Measurements from ENCODE around the gene HYAL3.

Gene HYAL3

DNA sequence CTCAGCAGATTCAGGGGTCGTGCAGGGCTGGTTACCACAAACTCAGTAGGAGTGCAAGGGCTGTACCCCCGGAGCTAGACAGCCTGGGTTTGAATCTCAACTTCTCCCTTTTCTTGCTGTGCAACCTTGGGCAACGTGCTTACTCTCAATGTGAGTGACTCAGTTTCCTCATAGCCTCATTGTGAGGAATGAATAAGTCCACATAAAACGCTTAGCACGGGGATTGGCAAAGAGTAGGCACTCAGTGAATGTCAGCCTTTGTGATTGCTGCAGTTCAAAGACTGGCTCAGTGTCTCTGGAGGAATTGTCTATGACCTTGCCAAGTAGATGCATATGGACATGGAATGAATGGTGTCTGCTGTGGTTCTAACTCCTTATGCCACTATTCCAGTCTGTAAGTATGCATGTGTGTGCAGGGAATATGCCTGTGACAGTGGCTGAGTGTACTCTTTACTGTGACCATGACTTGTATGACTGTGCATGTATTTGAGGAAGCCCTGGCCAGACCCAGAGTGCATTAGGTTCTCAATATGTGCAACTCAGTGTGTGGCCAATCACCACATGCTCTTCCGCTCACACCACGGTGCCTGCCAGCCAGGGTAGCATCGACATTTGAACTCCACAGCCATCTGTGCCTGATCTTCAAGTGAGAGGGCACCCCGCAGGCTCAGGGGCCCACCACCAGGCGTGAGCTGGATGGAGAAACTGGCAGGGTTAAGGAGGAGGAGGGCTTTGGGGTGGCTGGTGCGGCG, 900 bp upstream of the HYAL3 start:
- no peak for TF ChIP-seq CTCF (IDR thresholded peaks at IDR 0.05; ENCODE audit: control insufficient read depth, extremely low read depth, insufficient read depth)
- peak overlapping the region; percentile 55 for H3K4me3 ChIP-seq (ENCODE audit: low read depth, low read length)
- no peak for DNase-seq (ENCODE audit: low read depth)

DNA sequence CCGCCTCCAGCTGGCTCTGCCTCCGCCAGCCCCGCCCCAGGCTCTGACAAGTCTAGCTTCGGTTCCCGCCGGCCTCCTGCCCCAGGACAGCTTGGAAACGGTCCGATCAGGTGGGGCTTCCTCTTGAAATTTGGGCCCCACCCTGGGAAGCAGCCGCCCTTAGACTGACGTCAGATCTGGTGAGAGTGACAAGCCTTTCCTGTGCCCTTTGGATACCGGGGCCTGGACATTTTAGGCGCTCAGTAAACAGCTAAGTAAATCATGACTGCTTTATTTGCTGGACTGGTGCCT, 378 bp upstream of the HYAL3 start:
- DNase-seq (ENCODE audit: low read depth): no peak
- H3K4me3 ChIP-seq (ENCODE audit: low read depth, low read length): peak overlapping the region; percentile 55
- no peak for TF ChIP-seq CTCF (IDR thresholded peaks at IDR 0.05; ENCODE audit: control insufficient read depth, extremely low read depth, insufficient read depth)

GRCh38 chr3:50297896-50298725, 1.1 kb downstream of the HYAL3 start:
- DNase-seq (ENCODE audit: low read depth): no peak

DNA sequence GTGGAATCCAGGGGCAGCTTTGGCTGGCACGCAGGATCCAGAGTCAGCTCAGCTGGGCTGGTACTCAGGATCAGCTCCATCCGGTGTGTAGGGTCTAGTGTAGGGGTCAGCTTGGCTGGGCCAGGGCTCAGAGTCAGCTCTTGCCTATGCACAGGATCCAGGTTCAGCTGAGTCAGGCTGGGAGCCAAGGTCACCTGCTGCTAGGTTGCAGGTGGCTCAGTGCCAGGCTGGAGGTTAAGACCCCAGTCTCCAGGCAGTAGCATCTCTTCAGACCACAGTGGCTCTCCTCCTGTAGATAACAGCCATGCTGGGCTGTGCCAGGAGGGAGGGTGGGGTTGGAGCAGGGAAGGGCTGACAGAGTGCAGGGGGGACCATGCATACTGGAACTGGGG, 1.8 kb downstream of the HYAL3 start:
- H3K4me3 ChIP-seq (ENCODE audit: low read depth, low read length): no peak overlapping the region
- DNase-seq (ENCODE audit: low read depth): no peak
- TF ChIP-seq CTCF (IDR thresholded peaks at IDR 0.05; ENCODE audit: control insufficient read depth, extremely low read depth, insufficient read depth): no peak

More at GRCh38 chr3:50297896-50298725, 1.1 kb downstream of the HYAL3 start:
- peak overlapping the region; percentile 93 for H3K4me3 ChIP-seq (ENCODE audit: low read depth, low read length)
- TF ChIP-seq CTCF (IDR thresholded peaks at IDR 0.05; ENCODE audit: control insufficient read depth, extremely low read depth, insufficient read depth): no peak

GRCh38 chr3:50296721-50297383, 2.4 kb downstream of the HYAL3 start:
- no peak for TF ChIP-seq CTCF (IDR thresholded peaks at IDR 0.05; ENCODE audit: control insufficient read depth, extremely low read depth, insufficient read depth)
- no peak overlapping the region for H3K4me3 ChIP-seq (ENCODE audit: low read depth, low read length)
- no peak for DNase-seq (ENCODE audit: low read depth)

GRCh38 chr3:50295553-50296431, 3.4 kb downstream of the HYAL3 start:
- H3K4me3 ChIP-seq (ENCODE audit: low read depth, low read length): no peak overlapping the region
- DNase-seq (ENCODE audit: low read depth): no peak
- no peak for TF ChIP-seq CTCF (IDR thresholded peaks at IDR 0.05; ENCODE audit: control insufficient read depth, extremely low read depth, insufficient read depth)

Measured in LNCaP clone FGC (cell line).